AG04449 (cell line): ENCODE data around the gene ARHGAP11A.
"Not testable (repeated sequence)": the region's sequence is repeated elsewhere in the genome, so short reads cannot be mapped to it uniquely, and the experiment has no call there.

Source experiments
- CTCF ChIA-PET: fragments of 350-600 bp; formaldehyde crosslinking; extraction: SDS; loops from one replicate; lab custom pipeline; 2021; ENCODE audit warnings: antibody characterized with exemption; lab: Yijun Ruan, JAX
- POLR2A ChIA-PET: fragments of 400-600, 350-600 bp; formaldehyde crosslinking; extraction: SDS; loops from one replicate; lab custom pipeline; 2020; ENCODE audit warnings: antibody characterized with exemption, inconsistent platforms; lab: Yijun Ruan, JAX
- DNase-seq: peaks from one replicate; pipeline ENCODE4 v3.0.0-alpha.2; 2010; ENCODE audit warnings: low read depth, low spot score
- H3K4me3 ChIP-seq: 2 replicates; pipeline ENCODE4 v1.5.1; 2011; ENCODE audit warnings: low read depth, mild to moderate bottlenecking, control low read depth, low read length
- CTCF ChIP-seq: IDR thresholded peaks from one replicate; pipeline ENCODE4 v1.5.1; 2011; ENCODE audit warnings: mild to moderate bottlenecking, moderate library complexity, low read length, control low read depth, inconsistent platforms; ENCODE audit not compliant: insufficient read depth; ENCODE audit errors: missing control alignments

ARHGAP11A gene

GRCh38 chr15:32615051-32615870, at the start of gene ARHGAP11A:
Gene ARHGAP11A, plus strand, starts transcription at chr15:32615504. Its CDS starts 708 bp downstream, at chr15:32616212.
- CTCF ChIA-PET, POLR2A ChIA-PET: not testable (repeated sequence)
- H3K4me3 ChIP-seq, result peak within 1 kb of the TSS; percentile 66
- DNase-seq, result peak; percentile 60

- DNase-seq, CTCF ChIA-PET, POLR2A ChIA-PET, H3K4me3 ChIP-seq: not testable (repeated sequence)
These were observed 46.3 kb upstream of the ARHGAP11A start for GRCh38 chr15:32568988-32569387.

GRCh38 chr15:32578482-32578881, 36.8 kb upstream of the ARHGAP11A start:
- POLR2A ChIA-PET, DNase-seq, H3K4me3 ChIP-seq, CTCF ChIA-PET: not testable (repeated sequence)

- CTCF ChIA-PET, H3K4me3 ChIP-seq, POLR2A ChIA-PET, DNase-seq: not testable (repeated sequence)
These were observed 29.5 kb upstream of the ARHGAP11A start for GRCh38 chr15:32585844-32586243.

GRCh38 chr15:32593151-32593550, 22.2 kb upstream of the ARHGAP11A start, which contains the start of gene GOLGA8N:
Gene GOLGA8N, plus strand, starts transcription at chr15:32593456.
- CTCF ChIA-PET, POLR2A ChIA-PET, H3K4me3 ChIP-seq, DNase-seq: not testable (repeated sequence)

GRCh38 chr15:32609518-32609917, 5.8 kb upstream of the ARHGAP11A start:
- DNase-seq, CTCF ChIA-PET, H3K4me3 ChIP-seq, POLR2A ChIA-PET: not testable (repeated sequence)

GRCh38 chr15:32610719-32611118, 4.6 kb upstream of the ARHGAP11A start:
- CTCF ChIA-PET, DNase-seq, POLR2A ChIA-PET, H3K4me3 ChIP-seq: not testable (repeated sequence)

- CTCF ChIA-PET, DNase-seq, POLR2A ChIA-PET: not testable (repeated sequence)
- peak overlapping the region; percentile 55 for H3K4me3 ChIP-seq
These were observed 623 bp upstream of the ARHGAP11A start for GRCh38 chr15:32614712-32615050.

- DNase-seq, POLR2A ChIA-PET, CTCF ChIA-PET: not testable (repeated sequence)
- peak overlapping the region; percentile 66 for H3K4me3 ChIP-seq
These were observed 645 bp downstream of the ARHGAP11A start for GRCh38 chr15:32615871-32616426.

- DNase-seq, result no peak
- no peak overlapping the region for H3K4me3 ChIP-seq
- TF ChIP-seq CTCF, result no peak
- CTCF ChIA-PET, result interaction anchor here (2.0 kb wide), 1 partner anchor 13 kb away, joined by 7 read pairs; no protein-coding TSS in a partner anchor
- POLR2A ChIA-PET, result no interaction called here
These were observed 21.1 kb downstream of the ARHGAP11A start for GRCh38 chr15:32636410-32636809.

- CTCF ChIA-PET, result interaction anchor here (1.6 kb wide), 1 partner anchor 12 kb away, joined by 7 read pairs; no protein-coding TSS in a partner anchor
- TF ChIP-seq CTCF, result no peak
- no peak overlapping the region for H3K4me3 ChIP-seq
- POLR2A ChIA-PET, result no interaction called here
- DNase-seq, result no peak
These were observed 21.7 kb downstream of the ARHGAP11A start for GRCh38 chr15:32636908-32637567.
